H9 (cell line): ENCODE measurements around the gene SP4. TPM values are rescaled to one million over a fixed set of nuclear protein-coding genes. Genes with fewer than 3 reads are reported as not detected.

Source experiments
- DNase-seq: peaks from one replicate; pipeline ENCODE4 v3.0.0-alpha.2; 2017
- H2AFZ ChIP-seq: one replicate; pipeline ENCODE4 v1.6.1; 2013; ENCODE audit warnings: mild to moderate bottlenecking, low read length, control low read depth, moderate library complexity
- H2AK5ac ChIP-seq: 2 replicates; pipeline ENCODE4 v1.6.1; 2013; ENCODE audit warnings: low read length, control low read depth, mixed read lengths; ENCODE audit not compliant: insufficient read length
- H2BK120ac ChIP-seq: one replicate; pipeline ENCODE4 v1.6.1; 2013; ENCODE audit warnings: low read depth, mild to moderate bottlenecking, low read length, control low read depth, inconsistent platforms; ENCODE audit not compliant: poor library complexity, severe bottlenecking
- H2BK12ac ChIP-seq: 2 replicates; pipeline ENCODE4 v1.6.1; 2013; ENCODE audit warnings: low read length, control low read depth, mixed read lengths, low read depth; ENCODE audit not compliant: insufficient read length
- H2BK15ac ChIP-seq: 2 replicates; pipeline ENCODE4 v1.6.1; 2013; ENCODE audit warnings: low read depth, low read length, control low read depth
- H2BK20ac ChIP-seq: one replicate; pipeline ENCODE4 v1.6.1; 2013; ENCODE audit warnings: low read depth, mild to moderate bottlenecking, low read length, control low read depth, inconsistent platforms; ENCODE audit not compliant: poor library complexity, severe bottlenecking
- H2BK5ac ChIP-seq: 2 replicates; pipeline ENCODE4 v1.6.1; 2013; ENCODE audit warnings: low read length, control low read depth, mixed read lengths; ENCODE audit not compliant: insufficient read length
- H3K14ac ChIP-seq: 2 replicates; pipeline ENCODE4 v1.6.1; 2013; ENCODE audit warnings: low read length, control low read depth; ENCODE audit not compliant: insufficient read depth
- H3K18ac ChIP-seq: 2 replicates; pipeline ENCODE4 v1.6.1; 2013; ENCODE audit warnings: low read depth, mild to moderate bottlenecking, mixed read lengths, low read length, control low read depth; ENCODE audit not compliant: insufficient read length
- H3K23ac ChIP-seq: 2 replicates; pipeline ENCODE4 v1.6.1; 2013; ENCODE audit warnings: low read length, control low read depth, mixed read lengths, low read depth; ENCODE audit not compliant: insufficient read length
- H3K23me2 ChIP-seq: 2 replicates; pipeline ENCODE4 v1.6.1; 2013; ENCODE audit warnings: low read depth, mild to moderate bottlenecking, mixed read lengths, low read length, control low read depth; ENCODE audit not compliant: insufficient read length, poor library complexity, severe bottlenecking
- H3K27ac ChIP-seq: 2 replicates; pipeline ENCODE4 v1.5.1; 2013; ENCODE audit warnings: low read length, control low read depth, mixed read lengths, low read depth; ENCODE audit not compliant: insufficient read length
- H3K27me3 ChIP-seq: 2 replicates; pipeline ENCODE4 v1.6.1; 2013; ENCODE audit warnings: low read length, control low read depth, inconsistent platforms; ENCODE audit not compliant: insufficient read depth
- H3K4ac ChIP-seq: 2 replicates; pipeline ENCODE4 v1.6.1; 2013; ENCODE audit warnings: low read depth, mild to moderate bottlenecking, control low read depth, inconsistent platforms, low read length, moderate library complexity
- H3K4me1 ChIP-seq: 2 replicates; pipeline ENCODE4 v1.6.1; 2013; ENCODE audit warnings: low read length, control low read depth, inconsistent platforms; ENCODE audit not compliant: insufficient read depth
- H3K4me2 ChIP-seq: 2 replicates; pipeline ENCODE4 v1.6.1; 2013; ENCODE audit warnings: low read length, control low read depth, mixed read lengths; ENCODE audit not compliant: insufficient read length, insufficient read depth
- H3K56ac ChIP-seq: 2 replicates; pipeline ENCODE4 v1.6.1; 2013; ENCODE audit warnings: low read depth, mild to moderate bottlenecking, mixed read lengths, low read length, control low read depth; ENCODE audit not compliant: insufficient read length
- H3K79me1 ChIP-seq: 2 replicates; pipeline ENCODE4 v1.6.1; 2013; ENCODE audit warnings: low read depth, mild to moderate bottlenecking, moderate library complexity, low read length, control low read depth, inconsistent platforms; ENCODE audit not compliant: insufficient read depth, poor library complexity, severe bottlenecking
- H3K79me2 ChIP-seq: 2 replicates; pipeline ENCODE4 v1.6.1; 2013; ENCODE audit warnings: low read length, control low read depth, inconsistent platforms; ENCODE audit not compliant: insufficient read depth
- H3K9ac ChIP-seq: 2 replicates; pipeline ENCODE4 v1.6.1; 2013; ENCODE audit warnings: low read length, control low read depth, mixed read lengths; ENCODE audit not compliant: insufficient read length; ENCODE audit errors: extremely low read depth
- H3K9me3 ChIP-seq: one replicate; pipeline ENCODE4 v1.6.1; 2013; ENCODE audit warnings: low read depth, low read length, inconsistent platforms; ENCODE audit not compliant: control insufficient read depth
- H3T11ph ChIP-seq: one replicate; pipeline ENCODE4 v1.6.1; 2013; ENCODE audit warnings: mild to moderate bottlenecking, low read length, control low read depth, inconsistent platforms
- H4K20me1 ChIP-seq: one replicate; pipeline ENCODE4 v1.6.1; 2013; ENCODE audit not compliant: control insufficient read depth, insufficient read length, insufficient read depth
- H4K5ac ChIP-seq: 2 replicates; pipeline ENCODE4 v1.6.1; 2013; ENCODE audit warnings: low read depth, mild to moderate bottlenecking, mixed read lengths, low read length, control low read depth; ENCODE audit not compliant: insufficient read length
- H4K8ac ChIP-seq: replicated peaks from 2 replicates; pipeline ENCODE4 v1.6.1; 2013; ENCODE audit warnings: low read length, control low read depth, mixed read lengths, low read depth; ENCODE audit not compliant: insufficient read length
- H4K91ac ChIP-seq: 2 replicates; pipeline ENCODE4 v1.6.1; 2013; ENCODE audit warnings: low read depth, mild to moderate bottlenecking, moderate library complexity, mixed read lengths, low read length, control low read depth; ENCODE audit not compliant: insufficient read length
- H3K27ac Mint-ChIP-seq, 3 experiments: 2 replicates in 2 of 3; 3 replicates in 1 of 3; pipeline ENCODE4 v1.8.0; 2020 to 2021; ENCODE audit warnings: mixed read lengths in 3 of 3, mild to moderate bottlenecking in 1 of 3, moderate library complexity in 1 of 3
- H3K27me3 Mint-ChIP-seq: 2 replicates; pipeline ENCODE4 v1.8.0; 2021; ENCODE audit warnings: low read depth, mild to moderate bottlenecking, moderate library complexity, mixed read lengths
- H3K36me3 Mint-ChIP-seq, 3 experiments: 2 replicates in 2 of 3; 3 replicates in 1 of 3; pipeline ENCODE4 v1.8.0; 2020 to 2021; ENCODE audit warnings: low read depth in 3 of 3, mixed read lengths in 3 of 3; ENCODE audit not compliant: insufficient read depth in 1 of 3
- H3K4me1 Mint-ChIP-seq, 2 experiments: 2 replicates each; pipeline ENCODE4 v1.8.0; 2020; ENCODE audit warnings: mixed read lengths in 2 of 2
- H3K4me3 Mint-ChIP-seq, 2 experiments: 2 replicates in 1 of 2; 3 replicates in 1 of 2; pipeline ENCODE4 v1.8.0; 2020 to 2021; ENCODE audit warnings: mild to moderate bottlenecking in 2 of 2, mixed read lengths in 2 of 2, moderate library complexity in 1 of 2
- H3K9me3 Mint-ChIP-seq, 2 experiments: 2 replicates in 1 of 2; 3 replicates in 1 of 2; pipeline ENCODE4 v1.8.0; 2020; ENCODE audit warnings: mild to moderate bottlenecking in 2 of 2, mixed read lengths in 2 of 2, moderate library complexity in 1 of 2
- WGBS: extraction: QIAGEN DNeasy Blood & Tissue Kit; methylation state at CpG from one replicate; pipeline ENCODE4 v1.1.7; 2013; ENCODE audit warnings: missing lambda C conversion rate, low lambda C conversion rate, mixed read lengths; ENCODE audit not compliant: insufficient read length; ENCODE audit errors: extremely low coverage; 5-methylcytosine and 5-hydroxymethylcytosine counted together
- total RNA-seq: library from RNA; stranded (reverse); gene quantifications from 2 replicates; pipeline ENCODE4 v1.2.1, GENCODE V29; 2021
- TF ChIP-seq, protein P1 (sequence below): fragments of 200-600 bp; sonication (generic); conservative IDR thresholded peaks from 3 replicates; pipeline ENCODE4 v1.8.0; 2021; ENCODE audit warnings: antibody characterized with exemption, mild to moderate bottlenecking

The SP4 gene
- total RNA-seq, 1 experiment from 2014 or later = 19.4 TPM

DNA sequence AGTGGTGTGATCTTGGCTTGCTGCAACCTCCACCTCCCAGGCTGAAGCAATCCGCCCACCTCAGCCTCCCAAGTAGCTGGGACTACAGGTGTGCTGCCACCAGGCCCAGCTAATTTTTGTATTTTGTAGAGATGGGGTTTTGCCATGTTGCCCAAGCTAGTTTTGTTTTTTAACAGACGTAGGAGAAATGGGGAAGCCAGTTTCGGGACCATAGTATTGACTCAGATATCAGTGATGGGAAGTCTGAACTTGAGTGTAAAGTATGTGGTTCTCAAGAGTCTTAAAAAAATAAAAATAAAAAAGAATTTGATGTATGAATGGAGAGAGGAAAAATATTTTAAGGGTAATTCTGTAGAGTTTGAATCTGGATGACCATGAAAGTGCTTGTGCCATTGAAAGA, 34.2 kb downstream of the SP4 start:
- Histone ChIP-seq H3K18ac (no peak overlapping the region), H3K4ac (no peak overlapping the region), H3T11ph (no peak overlapping the region), H4K8ac (no peak overlapping the region), H3K23me2 (no peaks in the 10 kb centered on the region), H3K79me1 (no peaks in the 10 kb centered on the region), H2BK20ac (no peak overlapping the region), H3K23ac (no peak overlapping the region), H3K27me3 (no peaks in the 10 kb centered on the region), H3K9ac (no peak overlapping the region), H2AFZ (no peak overlapping the region), H3K14ac (no peak overlapping the region), H3K27ac (no peak overlapping the region), H3K9me3 (no peaks in the 10 kb centered on the region), H3K56ac (no peak overlapping the region), H3K4me2 (no peak overlapping the region), H2BK12ac (no peak overlapping the region), H3K4me1 (no peaks in the 10 kb centered on the region), H3K79me2 (no peaks in the 10 kb centered on the region), H2BK120ac (no peak overlapping the region), H4K20me1 (no peaks in the 10 kb centered on the region), H4K5ac (no peak overlapping the region), H2BK5ac (no peak overlapping the region), H4K91ac (no peak overlapping the region), H2AK5ac (no peak overlapping the region), H2BK15ac (no peak overlapping the region)
- Mint-ChIP-seq H3K4me3 (no peak overlapping the region), H3K9me3 (peaks cover 15% of the 10 kb centered on the region in 2 experiments; a peak in 4 of 5 replicates), H3K27me3 (no peaks in the 10 kb centered on the region), H3K27ac (no peak overlapping the region), H3K36me3 (peaks cover 38 to 45% (median 44%) of the 10 kb centered on the region in 3 experiments), H3K4me1 (no peaks in the 10 kb centered on the region)
- no CpG with 5 or more reads among the region's 3 CpGs for WGBS
- TF ChIP-seq, protein P1, sequence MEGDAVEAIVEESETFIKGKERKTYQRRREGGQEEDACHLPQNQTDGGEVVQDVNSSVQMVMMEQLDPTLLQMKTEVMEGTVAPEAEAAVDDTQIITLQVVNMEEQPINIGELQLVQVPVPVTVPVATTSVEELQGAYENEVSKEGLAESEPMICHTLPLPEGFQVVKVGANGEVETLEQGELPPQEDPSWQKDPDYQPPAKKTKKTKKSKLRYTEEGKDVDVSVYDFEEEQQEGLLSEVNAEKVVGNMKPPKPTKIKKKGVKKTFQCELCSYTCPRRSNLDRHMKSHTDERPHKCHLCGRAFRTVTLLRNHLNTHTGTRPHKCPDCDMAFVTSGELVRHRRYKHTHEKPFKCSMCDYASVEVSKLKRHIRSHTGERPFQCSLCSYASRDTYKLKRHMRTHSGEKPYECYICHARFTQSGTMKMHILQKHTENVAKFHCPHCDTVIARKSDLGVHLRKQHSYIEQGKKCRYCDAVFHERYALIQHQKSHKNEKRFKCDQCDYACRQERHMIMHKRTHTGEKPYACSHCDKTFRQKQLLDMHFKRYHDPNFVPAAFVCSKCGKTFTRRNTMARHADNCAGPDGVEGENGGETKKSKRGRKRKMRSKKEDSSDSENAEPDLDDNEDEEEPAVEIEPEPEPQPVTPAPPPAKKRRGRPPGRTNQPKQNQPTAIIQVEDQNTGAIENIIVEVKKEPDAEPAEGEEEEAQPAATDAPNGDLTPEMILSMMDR = no peak
- no peak for DNase-seq
